H1 (cell line): Measurements from ENCODE around the gene FGD6. TPM values are rescaled to one million over a fixed set of nuclear protein-coding genes. Genes with fewer than 3 reads are reported as not detected.

Experiments
- BACH1 ChIP-seq: IDR thresholded peaks from 2 replicates; pipeline ENCODE4 v1.6.1; 2012; ENCODE audit warnings: low read length, improper control_type of control experiment
- CTCF ChIP-seq, 3 experiments: IDR thresholded peaks; 1 replicate in 2 of 3; 2 replicates in 1 of 3; pipeline versions ENCODE4 v1.5.1 to v1.6.1; 2011; ENCODE audit warnings: low read length in 3 of 3, mild to moderate bottlenecking in 3 of 3, inconsistent platforms in 2 of 3, low read depth in 1 of 3, moderate library complexity in 1 of 3; ENCODE audit not compliant: insufficient read depth in 1 of 3; ENCODE audit errors: control extremely low read depth in 1 of 3
- FOSL1 ChIP-seq: IDR thresholded peaks from 2 replicates; pipeline ENCODE4 v1.6.1; 2011; ENCODE audit warnings: mild to moderate bottlenecking, low read depth, low read length, moderate library complexity; ENCODE audit not compliant: insufficient read depth
- RAD21 ChIP-seq, 2 experiments: IDR thresholded peaks in 1 of 2; conservative IDR thresholded peaks in 1 of 2; 2 replicates each; pipeline ENCODE4 v1.6.1; 2011; ENCODE audit warnings: low read depth in 2 of 2, low read length in 2 of 2, improper control_type of control experiment in 1 of 2, inconsistent platforms in 1 of 2, mild to moderate bottlenecking in 1 of 2, moderate library complexity in 1 of 2
- polyA plus RNA-seq, 7 experiments: library from polyadenylated mRNA; depleted of rRNA in 3 of 7; stranded (reverse) in 5 of 7; unstranded in 2 of 7; fragments of >200 nt in 5 of 7; fragments of 200-250 nt in 2 of 7; gene quantifications; 1 replicate in 5 of 7; 2 replicates in 1 of 7; 4 replicates in 1 of 7; pipeline versions ENCODE4 v1.2.1 to v1.2.3, GENCODE V29; 2011 to 2013; ENCODE audit warnings: missing spikeins in 2 of 7, mixed read lengths in 2 of 7
- total RNA-seq: library from RNA; stranded (reverse); fragmentation: NEBNext Ultra II Directional; extraction: Animal tissue kit (Norgen Biotek cat#: 25700); gene quantifications from 2 replicates; pipeline ENCODE4 v1.2.1, GENCODE V29; 2021

Gene FGD6
- total and polyA plus RNA-seq, 2 of the 8 experiments (the other 6 are each of a cell fraction or from before 2014, with no cell fraction given), result 12.2 to 24.3 TPM

- TF ChIP-seq RAD21 (IDR thresholded peaks at IDR 0.05 in 1 of 2, conservative IDR thresholded peaks at IDR 0.05 in 1 of 2; ENCODE audit: low read depth in 2 of 2, low read length in 2 of 2) (no peak), BACH1 (no peak), CTCF (IDR thresholded peaks at IDR 0.05; ENCODE audit: control extremely low read depth in 1 of 3, insufficient read depth in 1 of 3, low read depth in 1 of 3, low read length in 3 of 3) (no peak), FOSL1 (no peak)
Observed at GRCh38 chr12:95202691-95203486, 14.4 kb downstream of the FGD6 start (continued).
